ENCODE results near the gene SEC61B.

- TF ChIP-seq POLR2AphosphoS5 (IDR thresholded peaks at IDR 0.05; ENCODE audit: low read depth, low read length) (no peak), POLR2A (IDR thresholded peaks at IDR 0.05; ENCODE audit: low read depth, low read length) (no peak), TAF1 (IDR thresholded peaks at IDR 0.05; ENCODE audit: low read depth, low read length) (no peak), PAX5 (IDR thresholded peaks at IDR 0.05; ENCODE audit: insufficient read depth, low read length, severe bottlenecking) (no peak)
Observed at GRCh38 chr9:99187311-99187710, 34.8 kb upstream of the SEC61B start.

All from GM12891 (cell line).